ENCODE data around the gene TMEM217. TPM values are rescaled to one million over a fixed set of nuclear protein-coding genes. Genes with fewer than 3 reads are reported as not detected.

Gene TMEM217
- total RNA-seq, 1 donor from 2014 or later = not detected

GRCh38 chr6:37273690-37274089, 15.7 kb upstream of the TMEM217 start:
- DNase-seq = no peak
- Mint-ChIP-seq H3K36me3 (ENCODE audit: unreplicated experiment) (no peaks in the 10 kb centered on the region), H3K4me3 (ENCODE audit: unreplicated experiment) (no peak overlapping the region), H3K27me3 (ENCODE audit: unreplicated experiment) (no peaks in the 10 kb centered on the region), H3K9me3 (ENCODE audit: unreplicated experiment) (no peaks in the 10 kb centered on the region), H3K4me1 (ENCODE audit: low read depth, unreplicated experiment) (no peaks in the 10 kb centered on the region), H3K27ac (ENCODE audit: unreplicated experiment) (no peak overlapping the region)
- TF ChIP-seq CTCF (IDR thresholded peaks at IDR 0.05; ENCODE audit: partially characterized antibody, unreplicated experiment) = no peak

GRCh38 chr6:37272834-37273566, 15.1 kb upstream of the TMEM217 start:
- Mint-ChIP-seq H3K4me3 (ENCODE audit: unreplicated experiment) (no peak overlapping the region), H3K4me1 (ENCODE audit: low read depth, unreplicated experiment) (no peaks in the 10 kb centered on the region), H3K27me3 (ENCODE audit: unreplicated experiment) (no peaks in the 10 kb centered on the region), H3K9me3 (ENCODE audit: unreplicated experiment) (no peaks in the 10 kb centered on the region), H3K36me3 (ENCODE audit: unreplicated experiment) (no peaks in the 10 kb centered on the region), H3K27ac (ENCODE audit: unreplicated experiment) (no peak overlapping the region)
- no peak for DNase-seq
- TF ChIP-seq CTCF (IDR thresholded peaks at IDR 0.05; ENCODE audit: partially characterized antibody, unreplicated experiment) = no peak

GRCh38 chr6:37269105-37269504, 11.2 kb upstream of the TMEM217 start:
- TF ChIP-seq CTCF (IDR thresholded peaks at IDR 0.05; ENCODE audit: partially characterized antibody, unreplicated experiment) = no peak
- Mint-ChIP-seq H3K4me3 (ENCODE audit: unreplicated experiment) (no peak overlapping the region), H3K36me3 (ENCODE audit: unreplicated experiment) (no peaks in the 10 kb centered on the region), H3K9me3 (ENCODE audit: unreplicated experiment) (no peaks in the 10 kb centered on the region), H3K27ac (ENCODE audit: unreplicated experiment) (no peak overlapping the region), H3K27me3 (ENCODE audit: unreplicated experiment) (no peaks in the 10 kb centered on the region), H3K4me1 (ENCODE audit: low read depth, unreplicated experiment) (no peaks in the 10 kb centered on the region)
- DNase-seq = no peak

- no peak overlapping the region for H3K4me3 Mint-ChIP-seq (ENCODE audit: unreplicated experiment)
- no peaks in the 10 kb centered on the region for H3K4me1 Mint-ChIP-seq (ENCODE audit: low read depth, unreplicated experiment)
- no peaks in the 10 kb centered on the region for H3K27me3 Mint-ChIP-seq (ENCODE audit: unreplicated experiment)
- no peak overlapping the region for H3K27ac Mint-ChIP-seq (ENCODE audit: unreplicated experiment)
- no peak for DNase-seq
- no peaks in the 10 kb centered on the region for H3K36me3 Mint-ChIP-seq (ENCODE audit: unreplicated experiment)
- H3K9me3 Mint-ChIP-seq (ENCODE audit: unreplicated experiment) = no peaks in the 10 kb centered on the region
- no peak for TF ChIP-seq CTCF (IDR thresholded peaks at IDR 0.05; ENCODE audit: partially characterized antibody, unreplicated experiment)
These were observed 7.9 kb upstream of the TMEM217 start for GRCh38 chr6:37265860-37266259.

GRCh38 chr6:37265001-37265400, 7.1 kb upstream of the TMEM217 start:
- Mint-ChIP-seq H3K4me3 (ENCODE audit: unreplicated experiment) (no peak overlapping the region), H3K27ac (ENCODE audit: unreplicated experiment) (no peak overlapping the region), H3K9me3 (ENCODE audit: unreplicated experiment) (no peaks in the 10 kb centered on the region), H3K4me1 (ENCODE audit: low read depth, unreplicated experiment) (no peaks in the 10 kb centered on the region), H3K36me3 (ENCODE audit: unreplicated experiment) (no peaks in the 10 kb centered on the region), H3K27me3 (ENCODE audit: unreplicated experiment) (no peaks in the 10 kb centered on the region)
- TF ChIP-seq CTCF (IDR thresholded peaks at IDR 0.05; ENCODE audit: partially characterized antibody, unreplicated experiment) = no peak
- DNase-seq = no peak

Measured in glutamatergic neuron (in vitro differentiated cells).